HG03457 (cell line): Measurements from ENCODE around the gene WDR45.
A peak's percentile ranks its signal among the peaks of the same experiment; 100 is the strongest.

ENCODE experiments used
- ATAC-seq: cut with Tn5 transposase; IDR thresholded peaks from one replicate; pipeline ENCODE4 v1.9.1; 2021; ENCODE audit warnings: moderate number of reproducible peaks; ENCODE audit not compliant: unreplicated experiment

The WDR45 gene

DNA sequence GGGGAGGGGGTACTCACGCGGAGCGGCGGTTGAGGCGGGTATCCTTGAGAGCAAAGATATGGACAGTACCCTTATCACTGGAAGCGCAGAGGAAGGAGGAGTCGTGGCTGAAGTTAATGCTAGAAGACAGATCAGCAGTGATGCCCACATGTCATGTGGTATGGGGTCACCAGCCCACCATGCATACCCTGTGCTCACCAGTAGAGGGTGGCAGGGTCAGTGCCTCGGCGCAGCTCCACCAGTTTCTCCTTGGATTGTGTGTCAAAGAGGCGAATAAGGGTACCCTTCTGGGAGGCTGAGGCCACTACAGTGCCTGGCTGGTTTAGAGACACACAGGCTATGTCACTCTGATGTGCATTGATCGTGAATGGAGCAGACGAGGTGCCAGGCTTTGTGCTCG, 4.3 kb downstream of the WDR45 start:
- no peak for ATAC-seq

DNA sequence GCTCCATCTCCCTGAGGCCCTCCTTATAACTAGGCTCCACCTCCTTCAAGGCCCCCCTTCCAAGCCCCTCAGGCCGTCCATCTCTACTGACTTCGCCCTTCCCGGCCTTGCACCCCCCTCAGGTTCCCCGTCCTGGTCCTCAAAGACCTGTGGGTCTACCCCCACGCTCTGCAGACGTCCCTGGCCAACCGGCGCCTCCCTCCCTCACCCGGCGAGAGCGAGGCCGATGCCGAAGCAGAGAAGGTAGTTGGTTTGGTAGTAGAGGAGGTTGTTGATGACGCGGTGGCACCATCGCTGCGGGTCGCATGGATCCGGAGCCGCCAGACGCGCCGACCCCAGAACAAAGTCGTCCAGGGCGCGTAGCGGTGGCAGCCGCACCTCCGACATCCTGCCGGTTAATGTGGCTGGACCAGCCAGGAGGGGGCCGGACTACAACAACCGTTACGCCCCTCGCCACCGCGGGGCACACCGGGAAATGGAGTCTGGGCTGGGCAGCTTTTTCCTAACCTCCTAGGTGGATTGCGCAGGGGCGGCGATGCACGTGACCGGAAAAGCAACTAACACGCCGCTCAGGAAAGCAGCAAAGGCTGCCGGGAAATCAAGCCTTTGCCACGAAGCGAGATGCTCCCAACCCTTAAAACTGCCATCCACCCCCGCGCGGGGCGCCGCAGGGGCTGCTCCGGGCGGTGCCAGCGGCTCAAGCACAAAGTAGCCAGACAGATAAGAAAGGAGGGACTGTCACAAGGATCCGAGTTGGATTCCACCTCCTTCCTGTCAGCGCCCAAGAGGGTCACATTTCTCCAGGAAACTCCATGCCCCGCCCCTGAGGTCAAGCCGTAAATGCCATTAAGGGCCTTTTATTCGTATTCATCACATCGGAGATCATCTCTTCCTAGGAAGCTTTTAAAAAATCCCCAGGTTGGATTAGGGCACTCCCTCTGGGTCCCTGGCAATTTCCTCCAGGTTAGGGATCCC, 5.8 kb downstream of the WDR45 start, which contains the start of gene PRAF2:
TSS of gene PRAF2 (minus strand) at position 402 of the 975 bp plus-strand sequence. CDS start at position 387, 15 bp downstream.
- peak; percentile 71 for ATAC-seq

DNA sequence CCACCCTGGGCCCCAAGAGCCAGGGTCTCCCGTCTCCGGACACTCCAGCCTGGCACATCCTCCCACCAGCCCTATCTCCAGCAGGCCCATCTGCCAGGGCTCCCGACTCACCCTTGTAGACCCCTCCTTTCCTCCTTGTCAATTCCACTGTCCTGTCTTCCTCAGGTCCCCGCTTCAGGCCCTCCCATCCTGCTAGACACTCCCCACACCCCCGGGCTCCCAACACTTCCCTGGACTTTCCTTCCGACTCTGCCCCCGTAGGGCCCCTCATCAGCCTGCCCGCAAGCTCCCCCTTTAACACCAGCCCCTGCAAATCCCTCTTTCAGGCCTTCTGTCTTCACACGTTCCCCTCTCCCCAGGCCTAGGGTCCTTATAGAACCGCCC, 7.0 kb downstream of the WDR45 start:
- no peak for ATAC-seq

DNA sequence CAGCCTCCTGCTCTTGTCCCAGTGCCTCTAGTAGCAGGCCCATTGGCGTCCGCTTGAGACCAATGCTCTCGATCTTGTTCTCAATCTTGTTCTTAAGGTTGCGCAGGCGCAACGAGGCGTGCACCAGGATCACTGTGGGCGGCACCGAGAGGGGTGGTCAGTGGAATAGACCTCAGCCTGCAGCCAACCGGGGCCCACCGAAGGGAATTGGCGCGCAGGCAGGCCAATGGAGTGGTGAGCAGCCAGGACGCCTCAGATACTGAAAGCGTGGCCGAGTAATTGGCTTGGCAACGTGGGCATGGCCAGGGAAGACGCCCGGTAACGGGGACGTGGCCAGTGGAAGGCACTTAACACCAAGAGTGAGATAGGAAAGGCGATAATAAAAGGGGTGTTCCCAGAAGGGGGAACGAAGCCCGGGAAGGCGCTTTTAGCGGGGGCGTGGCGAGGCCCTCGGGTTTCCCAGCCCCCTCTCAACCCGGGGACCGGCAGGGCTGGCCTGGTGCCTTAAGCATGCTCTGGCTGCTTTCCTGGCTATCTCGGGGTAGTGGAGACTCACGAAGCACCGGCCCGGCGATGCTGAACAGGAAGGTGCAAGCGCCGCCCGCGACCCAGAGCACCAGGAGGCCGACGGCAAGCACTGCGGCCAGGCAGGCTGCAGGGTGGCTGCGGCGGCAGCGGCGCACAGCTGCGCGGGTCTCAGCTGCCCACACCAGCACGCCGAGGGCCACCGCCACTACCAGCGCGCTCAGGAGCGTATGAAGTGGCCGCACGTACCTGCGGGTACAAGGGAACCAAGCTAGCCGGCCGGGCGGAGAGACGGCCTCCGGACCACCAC, 7.6 kb downstream of the WDR45 start:
- no peak for ATAC-seq

DNA sequence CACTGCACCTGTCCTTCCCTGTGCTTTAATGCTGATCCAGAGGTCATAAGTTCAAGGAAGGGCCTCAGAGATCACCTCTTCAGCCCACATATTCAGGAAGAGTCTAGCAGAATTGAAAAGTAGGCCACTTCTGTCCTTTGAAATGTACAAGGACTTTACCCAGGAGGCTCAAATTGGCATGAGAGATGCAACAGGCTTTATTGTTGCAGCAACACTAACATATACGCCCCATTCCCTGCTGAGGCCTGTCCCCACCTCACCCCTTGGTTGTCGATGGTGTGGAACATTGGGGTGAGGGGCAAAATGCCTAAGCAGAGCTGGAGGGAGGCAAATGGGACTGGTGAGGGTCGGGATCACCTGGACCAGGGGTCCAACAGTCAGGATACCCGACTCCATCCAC, 8.7 kb downstream of the WDR45 start:
- ATAC-seq = no peak

DNA sequence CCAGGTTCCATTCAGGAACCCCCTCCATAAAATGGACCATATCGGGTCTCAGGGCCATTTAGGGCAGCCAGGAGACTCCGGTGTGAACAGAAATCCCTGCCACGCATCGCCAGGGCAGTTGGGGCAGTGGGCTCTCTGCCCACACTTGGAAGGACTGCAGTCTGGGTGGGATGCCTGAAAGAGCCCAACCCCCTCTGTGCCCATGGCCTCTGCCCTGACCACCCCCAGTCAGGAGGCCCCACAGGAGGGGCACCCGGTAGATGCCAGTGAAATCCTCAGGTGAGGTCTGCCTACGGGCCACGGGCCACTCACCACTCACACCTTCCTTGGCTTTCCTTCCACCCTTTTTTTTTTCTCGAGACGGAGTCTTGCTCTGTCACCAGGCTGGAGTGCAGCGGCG, 10.6 kb downstream of the WDR45 start:
- no peak for ATAC-seq

DNA sequence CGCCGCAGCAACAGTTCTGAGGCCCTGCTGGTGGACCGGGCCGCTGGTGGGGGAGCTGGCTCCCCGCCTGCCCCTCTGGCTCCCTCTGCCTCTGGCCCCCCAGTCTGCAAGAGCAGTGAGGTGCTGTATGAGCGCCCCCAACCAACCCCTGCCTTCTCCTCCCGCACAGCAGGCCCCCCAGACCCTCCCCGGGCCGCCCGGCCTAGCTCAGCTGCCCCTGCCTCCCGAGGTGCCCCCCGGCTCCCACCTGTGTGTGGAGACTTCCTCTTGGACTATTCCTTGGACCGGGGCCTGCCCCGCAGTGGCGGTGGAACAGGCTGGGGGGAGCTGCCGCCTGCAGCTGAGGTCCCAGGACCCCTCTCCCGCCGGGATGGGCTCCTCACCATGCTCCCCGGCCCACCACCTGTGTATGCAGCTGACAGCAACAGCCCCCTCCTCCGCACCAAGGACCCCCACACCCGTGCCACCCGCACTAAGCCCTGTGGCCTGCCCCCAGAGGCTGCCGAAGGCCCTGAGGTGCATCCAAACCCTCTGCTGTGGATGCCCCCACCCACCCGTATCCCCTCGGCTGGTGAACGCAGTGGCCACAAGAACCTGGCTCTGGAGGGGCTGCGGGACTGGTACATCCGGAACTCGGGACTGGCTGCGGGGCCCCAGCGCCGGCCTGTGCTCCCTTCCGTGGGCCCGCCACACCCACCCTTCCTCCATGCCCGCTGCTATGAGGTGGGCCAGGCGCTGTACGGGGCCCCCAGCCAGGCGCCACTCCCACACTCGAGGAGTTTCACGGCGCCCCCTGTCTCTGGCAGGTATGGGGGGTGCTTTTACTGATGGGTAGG, 12.2 kb downstream of the WDR45 start:
- ATAC-seq = no peak

DNA sequence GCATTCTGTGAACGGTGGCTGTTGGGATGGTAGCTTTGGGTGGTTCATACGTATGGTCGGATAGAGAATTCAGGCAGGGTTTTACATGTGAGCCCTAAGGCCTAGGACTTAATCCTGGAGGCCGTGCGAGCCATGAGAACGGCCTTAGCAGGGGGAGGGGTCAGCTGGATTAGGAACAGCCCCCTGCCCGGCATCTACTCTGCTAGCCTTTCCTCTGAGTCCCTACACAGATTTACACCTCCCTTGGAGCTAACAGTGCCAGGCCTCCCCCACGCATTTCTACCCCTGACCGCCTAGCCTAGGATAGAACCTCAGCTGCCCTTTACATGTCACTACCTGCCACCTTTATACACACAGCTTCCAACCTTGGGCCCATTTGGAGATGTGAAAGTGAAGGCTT, 13.0 kb downstream of the WDR45 start:
- ATAC-seq = no peak

DNA sequence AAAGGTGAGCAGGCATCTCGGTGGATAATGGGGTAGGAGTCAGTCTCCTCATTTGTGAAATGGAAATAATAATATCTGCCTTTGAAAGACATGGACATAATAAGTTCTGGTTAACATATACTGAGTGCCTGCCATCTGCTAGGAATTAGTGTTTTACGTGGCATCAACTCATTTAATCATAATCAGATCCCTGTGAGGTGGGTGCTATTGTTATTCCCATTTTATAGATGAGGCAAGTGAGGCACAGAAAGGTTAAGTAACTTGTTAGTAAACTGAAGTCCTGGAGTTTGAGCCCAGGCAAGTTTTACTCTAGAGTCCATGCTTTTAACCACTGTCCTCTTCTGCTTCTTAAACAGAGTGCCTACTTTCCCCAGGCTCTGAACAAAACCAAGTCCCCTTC, 13.4 kb downstream of the WDR45 start:
- ATAC-seq = no peak

DNA sequence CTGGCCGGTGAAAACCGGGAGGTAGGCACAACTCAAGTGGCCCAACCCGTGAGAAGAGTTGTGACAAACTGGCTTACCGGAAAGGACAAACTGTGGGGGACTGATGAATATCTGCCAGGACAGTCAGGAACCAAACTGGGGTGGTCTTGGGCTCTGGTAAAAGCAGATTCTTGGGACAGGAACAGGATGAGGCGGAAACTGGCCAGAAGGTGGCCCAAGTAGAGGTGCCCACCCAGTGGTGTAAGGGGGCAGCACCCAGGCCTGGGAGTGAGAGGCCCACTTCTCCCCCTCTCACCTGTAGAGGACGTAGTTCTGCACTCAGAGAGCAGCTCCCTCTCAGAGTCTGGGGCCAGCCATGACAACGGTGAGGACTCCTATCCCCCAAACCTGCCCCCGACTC, 15.0 kb downstream of the WDR45 start:
- no peak for ATAC-seq

DNA sequence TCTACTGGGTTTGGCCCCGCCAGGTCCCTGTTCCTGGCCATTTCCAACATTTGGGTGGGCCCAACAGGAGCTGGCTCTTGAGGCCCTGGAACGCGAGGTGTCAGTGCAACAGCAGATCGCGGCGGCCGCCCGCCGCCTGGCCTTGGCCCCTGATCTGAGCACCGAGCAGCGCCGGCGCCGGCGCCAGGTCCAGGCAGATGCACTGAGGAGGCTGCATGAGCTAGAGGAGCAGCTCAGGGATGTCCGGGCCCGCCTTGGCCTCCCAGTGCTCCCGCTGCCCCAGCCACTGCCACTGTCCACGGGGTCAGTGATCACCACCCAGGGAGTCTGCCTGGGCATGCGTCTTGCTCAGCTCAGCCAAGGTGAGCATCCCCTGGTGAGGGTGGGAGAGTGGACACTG, 15.4 kb downstream of the WDR45 start:
- ATAC-seq = no peak

DNA sequence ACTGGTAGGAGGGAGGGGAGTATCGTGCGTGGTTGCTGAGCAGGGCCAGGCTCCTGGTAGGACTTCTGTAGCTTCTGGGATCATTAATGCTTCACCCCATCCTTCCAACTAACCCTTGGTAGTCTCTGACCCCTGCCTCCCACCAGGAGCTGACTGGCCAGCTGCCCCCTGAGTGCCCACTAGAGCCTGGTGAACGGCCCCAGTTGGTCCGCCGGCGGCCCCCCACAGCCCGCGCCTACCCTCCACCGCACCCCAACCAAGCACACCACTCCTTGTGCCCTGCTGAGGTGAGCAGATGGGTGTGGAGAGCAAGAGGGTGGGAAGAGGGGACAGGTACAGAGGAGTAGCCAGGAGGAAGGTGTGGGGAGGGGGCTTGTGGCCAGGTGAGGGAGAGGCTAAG, 16.0 kb downstream of the WDR45 start:
- no peak for ATAC-seq

DNA sequence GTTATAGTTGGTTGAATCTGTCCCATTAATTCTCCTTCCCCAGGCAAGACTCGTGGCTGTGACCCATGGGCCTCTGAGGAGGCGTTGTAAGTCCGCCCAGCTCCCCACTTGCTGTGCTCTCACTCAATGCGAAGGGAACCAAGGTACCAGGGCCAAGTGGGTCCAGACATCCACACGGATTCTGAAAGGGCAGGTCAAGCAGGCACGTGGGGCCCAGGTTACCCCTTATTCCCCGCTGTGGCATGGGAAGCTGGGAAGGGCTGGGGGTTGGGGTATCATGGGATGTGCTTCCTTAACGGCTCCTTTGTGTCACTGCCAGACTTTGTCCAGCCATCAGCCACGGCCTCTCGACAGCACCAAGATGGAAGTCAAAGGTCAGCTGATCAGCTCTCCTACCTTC, 17.8 kb downstream of the WDR45 start:
- no peak for ATAC-seq

DNA sequence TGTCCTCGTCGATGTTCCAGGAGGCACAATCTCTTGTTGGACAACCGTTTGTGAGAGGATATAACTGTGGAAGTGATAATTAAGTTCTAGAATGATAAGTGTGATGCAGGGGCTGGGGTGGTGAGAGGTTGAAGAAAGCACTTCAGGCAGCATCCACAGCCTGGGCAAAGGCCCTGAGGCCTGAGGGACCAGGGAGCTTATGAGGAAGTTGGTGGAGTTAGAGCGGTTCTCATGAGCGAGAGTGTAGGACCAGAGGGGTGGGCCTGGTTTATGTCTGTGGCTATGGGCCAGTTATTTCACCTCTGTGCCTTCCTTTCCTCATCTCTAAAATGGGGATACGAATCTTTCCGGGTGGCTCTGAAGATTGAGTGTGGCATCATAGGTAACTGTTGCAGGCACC, 18.2 kb downstream of the WDR45 start:
- ATAC-seq = no peak

DNA sequence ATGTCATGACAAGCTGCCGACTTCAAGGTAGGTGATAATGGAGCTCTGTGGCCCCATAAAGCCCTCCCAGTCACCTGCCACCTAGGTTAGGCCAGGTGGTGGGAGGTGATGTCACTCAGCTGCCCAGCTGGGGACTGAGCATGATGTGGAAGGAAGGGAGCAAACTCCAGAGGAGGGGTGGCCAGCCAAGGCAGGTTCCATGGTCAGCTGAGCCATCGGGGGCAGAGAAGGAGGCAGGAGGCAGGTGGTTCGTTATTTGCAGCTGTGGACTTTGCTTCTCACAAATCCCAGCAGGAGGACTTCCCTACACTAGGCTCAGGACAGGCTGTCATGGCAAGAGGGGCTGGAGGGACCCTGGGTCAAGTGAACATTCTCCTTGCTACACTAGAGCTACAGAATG, 18.8 kb downstream of the WDR45 start:
- no peak for ATAC-seq

DNA sequence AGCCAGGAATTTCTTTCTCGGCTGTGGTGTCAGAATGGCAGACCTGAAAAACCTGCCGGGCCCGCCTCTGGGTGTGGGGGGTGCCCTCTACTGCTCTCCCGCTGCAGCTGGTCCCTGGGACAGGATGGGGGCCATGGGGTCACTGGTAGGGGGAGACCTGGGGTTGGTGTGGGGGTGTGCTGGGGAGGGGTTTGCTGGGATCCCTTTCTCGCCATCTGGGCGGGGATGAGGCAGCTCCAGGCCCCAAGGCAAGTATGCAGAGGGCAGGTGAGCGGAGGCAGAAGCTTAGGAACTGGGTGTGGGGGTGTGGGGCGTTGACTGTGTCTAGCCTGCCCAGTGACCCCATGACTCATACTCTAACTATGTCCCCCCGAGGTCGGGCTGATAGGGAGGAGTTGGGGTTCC, 20.0 kb downstream of the WDR45 start:
- no peak for ATAC-seq

DNA sequence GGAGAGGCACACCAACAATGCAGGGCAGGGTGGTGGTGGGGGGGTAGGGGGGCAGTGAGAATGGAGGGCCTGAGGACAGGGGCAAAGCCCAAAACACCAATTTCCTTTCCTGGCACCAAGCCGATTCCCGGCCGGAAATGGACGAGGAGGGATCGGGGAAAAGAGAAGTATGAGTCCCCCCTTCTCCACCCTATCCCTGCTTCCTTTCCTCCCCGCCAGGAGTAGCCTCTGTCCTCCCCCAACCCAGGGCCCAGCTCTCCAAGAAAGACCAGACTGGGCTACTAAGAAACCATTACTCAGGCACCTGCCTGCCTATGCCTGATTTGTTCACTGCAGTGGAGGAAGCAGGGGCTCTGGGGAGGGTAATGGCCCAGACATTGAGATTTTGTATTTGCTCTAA, 20.5 kb downstream of the WDR45 start:
- ATAC-seq = no peak

DNA sequence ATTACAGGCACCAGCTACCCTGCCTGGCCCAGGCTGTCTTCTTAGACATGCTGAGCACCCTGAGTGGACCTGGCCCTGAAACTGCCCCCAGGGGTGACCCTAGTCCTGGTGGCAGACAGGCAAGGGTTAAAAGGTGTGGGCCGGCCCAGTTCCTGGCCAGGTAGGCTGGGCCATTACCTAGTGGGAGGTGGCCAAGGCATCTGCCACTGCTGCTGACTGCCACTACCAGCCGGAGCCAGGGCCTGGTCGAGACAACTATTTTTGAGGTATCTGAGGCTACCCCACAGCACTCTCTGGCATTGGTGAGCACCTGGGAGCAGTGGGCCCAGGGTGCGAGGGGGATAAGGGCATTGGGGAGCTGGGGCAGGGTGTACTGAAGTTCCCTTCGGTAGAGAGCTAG, 20.9 kb downstream of the WDR45 start, which contains the start of gene CCDC120:
TSS of gene CCDC120 (plus strand) at position 206 of the 400 bp plus-strand sequence. CDS start 3,043 bp downstream, outside the sequence.
- no peak for ATAC-seq

DNA sequence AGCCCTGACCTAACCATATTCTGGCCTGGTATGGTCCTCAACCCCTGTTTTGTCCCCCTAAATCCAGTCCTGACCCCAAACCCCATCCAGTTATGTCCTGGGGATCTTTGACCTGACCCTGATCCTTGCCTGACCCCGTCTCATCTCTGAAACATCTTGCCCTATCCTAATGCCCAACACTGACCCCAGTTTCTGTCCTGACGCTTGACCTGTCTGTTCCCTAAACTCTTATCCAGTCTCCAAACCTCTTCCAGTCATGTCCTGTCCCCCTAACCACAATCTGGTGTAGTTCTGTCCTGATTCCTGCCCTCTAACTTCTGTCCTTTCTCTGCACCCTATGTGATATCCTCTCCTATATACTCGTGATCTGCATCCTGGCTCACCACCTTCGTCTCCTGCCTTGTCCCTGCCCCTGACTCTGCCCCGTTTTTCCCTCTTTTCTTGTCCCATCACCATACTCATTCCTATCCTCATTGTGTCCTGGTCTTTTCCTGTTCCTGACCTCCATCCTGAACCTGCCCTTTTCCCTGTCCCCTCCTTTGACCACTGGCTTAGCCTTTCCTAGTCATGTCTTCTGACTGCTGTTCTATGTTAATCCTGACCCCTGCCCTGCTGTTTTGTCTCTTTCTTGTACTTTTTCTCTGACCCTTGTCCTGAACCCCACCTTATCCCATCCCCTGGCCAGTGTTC, 25.5 kb downstream of the WDR45 start:
- ATAC-seq = no peak
